Posterior vena cava (tissue), 2 donors: ENCODE results near the gene CDC73. TPM values are rescaled to one million over a fixed set of nuclear protein-coding genes. Genes with fewer than 3 reads are reported as not detected.
"Not testable (repeated sequence)": the region's sequence is repeated elsewhere in the genome, so short reads cannot be mapped to it uniquely, and the experiment has no call there.

ENCODE experiments used
- DNase-seq: peaks from one replicate; pipeline ENCODE4 v3.0.0-alpha.2; 2020; ENCODE audit warnings: low spot score
- intact Hi-C, 2 donors: fragments of 100-400 bp; cut with DNase I; formaldehyde crosslinking; loops; one replicate each; pipeline versions ENCODE4 v1.14.1 to v1.14.2; 2022 to 2023
- total RNA-seq, 2 donors: library from RNA; stranded (reverse); fragmentation: NEBNext Ultra II Directional; extraction: Animal tissue kit (Norgen Biotek cat#: 25700); gene quantifications; one replicate each; pipeline ENCODE4 v1.2.1, GENCODE V29; 2021
- donor health status: DM: yes; HTN: yes; CAD: no.
- donor health status: DM: yes; HTN: yes; CAD: no.

Gene CDC73
- total RNA-seq, 2 donors from 2014 or later: 70.0 to 79.1 TPM

DNA sequence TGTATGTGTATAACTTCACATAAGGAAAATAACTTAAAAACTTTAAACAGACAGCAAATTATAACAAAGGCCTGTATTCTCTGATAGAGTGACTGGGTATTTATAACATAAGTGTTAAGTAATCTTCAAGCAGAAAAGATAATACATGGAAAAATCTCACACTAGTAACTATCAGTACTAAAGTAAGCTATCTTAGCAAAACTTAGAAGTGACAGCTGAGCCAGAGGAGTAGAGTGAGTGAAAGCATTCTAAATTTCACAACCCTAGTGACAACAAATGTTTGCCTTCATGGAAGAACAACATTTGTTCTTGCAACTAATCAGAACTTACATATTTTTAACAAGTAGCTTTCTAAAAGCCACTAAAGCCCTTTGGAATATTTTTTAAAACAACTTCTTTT is 139.1 kb downstream of the CDC73 start:
- intact Hi-C loops: loop anchor here in 1 of 2 donors (5.0 kb wide), 1 partner anchor 124 kb away; no protein-coding TSS in a partner anchor
- no peak for DNase-seq

DNA sequence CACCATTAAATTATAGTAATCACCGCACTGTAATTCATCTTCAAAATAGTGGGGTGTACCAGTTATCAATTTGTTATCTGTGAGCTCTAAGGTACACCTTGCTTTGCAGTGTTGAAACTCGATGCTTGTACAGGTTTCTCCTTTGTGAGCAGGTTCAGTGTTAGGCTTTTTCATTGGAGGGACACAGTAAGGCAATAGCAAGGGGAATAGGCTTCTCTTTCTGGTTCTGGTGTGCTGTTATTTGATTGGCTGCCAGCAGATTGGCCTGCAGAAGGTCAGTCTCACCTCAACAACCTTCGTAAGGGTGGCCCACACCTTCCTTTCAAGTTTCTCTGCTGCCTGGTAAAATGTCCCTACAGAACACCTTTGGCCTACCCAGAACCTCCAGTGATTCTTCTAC is 140.8 kb downstream of the CDC73 start:
- DNase-seq: no peak
- intact Hi-C loops: loop anchor here in 1 of 2 donors (5.0 kb wide), 1 partner anchor 125 kb away; no protein-coding TSS in a partner anchor

DNA sequence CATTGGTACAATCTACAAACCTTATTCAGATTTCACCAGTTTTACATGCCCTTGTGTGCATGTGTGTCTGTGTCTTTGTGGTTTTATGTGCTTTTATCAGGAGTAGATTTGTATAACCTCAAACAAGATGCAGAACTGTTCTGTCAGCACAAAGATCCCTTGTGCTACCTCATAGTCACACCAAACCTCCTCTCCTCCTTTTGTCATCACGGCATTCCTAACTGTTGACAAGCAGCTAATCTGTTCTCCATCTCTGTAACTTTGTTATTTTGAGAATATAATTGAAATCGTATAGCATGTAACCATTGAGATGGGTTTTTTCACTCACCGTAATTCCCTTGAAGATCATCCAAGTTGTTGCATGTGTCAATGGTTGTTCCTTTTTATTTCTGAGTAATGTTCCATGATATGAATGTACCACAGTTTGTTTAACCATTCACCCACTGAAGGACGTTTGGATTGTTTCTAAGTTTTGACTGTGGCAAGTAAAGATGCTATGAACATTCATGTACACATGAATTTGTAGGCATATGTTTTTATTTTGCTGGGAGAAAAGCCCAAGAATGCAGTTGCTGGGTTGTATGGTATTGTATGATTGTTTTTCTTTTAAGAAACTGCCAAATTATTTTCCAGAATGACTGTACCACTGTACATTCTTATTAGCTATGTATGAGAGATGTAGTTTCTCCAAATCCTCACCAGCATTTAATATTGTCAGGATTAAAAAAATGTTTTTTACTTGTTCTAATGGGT is 142.7 kb downstream of the CDC73 start:
- intact Hi-C loops: loop anchor here in 1 of 2 donors (5.0 kb wide), 1 partner anchor 127 kb away; no protein-coding TSS in a partner anchor

DNA sequence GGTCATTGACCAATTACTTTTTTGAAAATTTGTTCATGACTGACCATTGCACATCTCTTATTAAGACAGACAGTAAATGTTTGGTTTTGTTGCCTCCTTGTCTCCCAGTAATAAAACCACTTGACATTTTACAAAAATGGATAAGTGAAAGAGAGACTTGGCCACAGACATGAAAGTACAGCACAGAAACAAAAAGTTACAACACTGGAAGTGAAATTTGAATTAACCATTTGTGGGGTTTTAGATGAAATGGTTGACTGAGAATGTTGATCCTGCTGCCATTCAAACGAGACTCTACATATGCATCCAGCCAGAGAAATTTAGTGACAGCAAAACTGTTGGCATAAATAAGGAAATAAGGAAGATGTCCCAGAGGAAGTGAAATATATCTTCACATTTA is 143.9 kb downstream of the CDC73 start:
- DNase-seq: no peak
- intact Hi-C loops: no loop called here

More for the DNA sequence above, 142.7 kb downstream of the CDC73 start:
- DNase-seq: no peak

DNA sequence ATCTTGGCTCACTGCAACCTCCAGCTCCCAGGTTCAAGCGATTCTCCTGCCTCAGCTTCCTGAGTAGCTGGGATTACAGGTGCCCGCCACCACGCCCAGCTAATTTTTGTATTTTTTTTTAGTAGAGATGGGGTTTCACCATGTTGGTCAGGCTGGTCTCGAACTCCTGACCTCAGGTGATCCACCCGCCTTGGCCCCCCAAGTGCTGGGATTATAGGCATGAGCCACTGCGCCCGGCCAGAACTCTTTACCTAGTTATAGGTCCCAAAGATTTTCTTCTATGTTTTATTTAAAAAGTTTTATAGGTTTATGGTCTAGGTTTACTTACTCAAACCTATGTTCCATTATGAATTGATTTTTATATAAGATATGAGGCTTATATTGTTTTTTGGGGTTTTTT is 145.0 kb downstream of the CDC73 start:
- intact Hi-C loops, DNase-seq: not testable (repeated sequence)

DNA sequence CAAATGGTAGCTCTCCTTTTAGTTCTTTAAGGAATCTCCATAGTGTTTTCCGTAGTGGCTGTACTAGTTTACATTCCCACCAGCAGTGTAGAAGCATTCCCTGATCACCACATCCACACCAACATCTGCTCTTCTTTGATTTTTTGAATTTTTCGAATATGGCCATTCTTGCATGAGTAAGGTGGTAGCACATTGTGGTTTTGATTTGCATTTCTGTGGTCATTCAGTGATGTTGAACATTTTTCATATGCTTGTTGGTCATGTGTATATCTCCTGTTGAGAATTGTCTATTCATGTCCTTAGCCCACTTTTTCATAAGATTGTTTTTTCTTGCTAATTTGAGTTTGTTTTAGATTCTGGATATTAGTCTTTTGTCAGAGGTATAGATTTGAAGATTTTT is 149.2 kb downstream of the CDC73 start:
- DNase-seq: no peak
- intact Hi-C loops: no loop called here

DNA sequence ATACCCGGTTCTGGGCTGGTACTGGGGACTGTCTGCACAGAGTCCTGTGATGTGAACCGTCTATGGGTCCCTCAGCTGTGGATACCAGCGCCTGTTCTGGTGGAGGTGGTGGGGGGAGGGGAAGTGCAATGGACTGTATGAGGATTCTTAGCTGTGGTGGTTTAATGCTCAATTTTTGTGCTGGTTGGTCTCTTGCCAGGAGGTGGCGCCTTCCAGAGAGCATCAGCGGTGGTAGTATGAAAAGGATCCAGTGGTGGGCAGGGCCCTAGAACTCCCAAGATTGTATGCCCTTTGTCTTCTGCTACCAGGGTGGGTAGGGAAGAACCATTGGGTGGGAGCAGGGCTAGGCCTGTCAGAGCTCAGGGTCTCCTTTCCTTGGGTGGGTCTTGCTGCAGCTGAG is 153.9 kb downstream of the CDC73 start:
- no peak for DNase-seq
- intact Hi-C loops: no loop called here

DNA sequence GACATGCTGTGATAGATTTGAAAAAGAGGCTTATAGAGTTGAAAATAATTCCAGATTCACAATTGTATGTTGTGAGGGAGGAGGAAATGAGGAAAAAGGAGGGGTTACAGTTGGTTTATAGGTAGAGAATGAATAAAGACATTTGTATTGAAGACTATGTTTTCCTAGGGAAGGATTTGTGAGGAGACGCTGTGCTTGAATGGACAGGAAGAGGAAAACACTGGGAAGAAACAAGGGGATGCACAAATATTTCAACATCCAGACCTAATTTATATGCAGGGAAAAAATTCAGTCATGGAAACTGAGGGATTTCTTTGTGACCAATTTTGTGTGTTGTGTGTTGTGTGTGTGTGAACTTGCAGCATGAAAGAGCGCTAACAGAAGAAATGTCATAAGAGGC is 157.1 kb downstream of the CDC73 start:
- intact Hi-C loops: no loop called here
- DNase-seq: no peak

DNA sequence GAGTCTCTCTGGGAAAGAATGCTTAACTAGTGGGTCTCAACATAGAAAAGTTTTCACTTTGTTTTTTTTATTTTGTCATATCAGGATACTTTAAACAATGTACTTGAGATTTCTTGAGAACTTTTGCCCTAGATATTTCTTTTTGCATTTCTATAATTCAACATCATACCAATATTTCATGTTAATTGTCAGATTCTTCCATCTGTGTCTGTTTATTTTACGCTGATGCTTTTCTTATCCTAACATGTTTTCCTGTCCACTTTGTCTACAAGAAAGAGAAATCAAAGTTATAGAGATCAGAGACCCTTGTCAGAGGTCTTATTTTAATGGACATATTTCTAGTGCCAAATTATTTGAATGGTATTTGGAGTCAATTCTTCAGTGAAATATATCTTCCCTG is 160.1 kb downstream of the CDC73 start:
- intact Hi-C loops: no loop called here

DNA sequence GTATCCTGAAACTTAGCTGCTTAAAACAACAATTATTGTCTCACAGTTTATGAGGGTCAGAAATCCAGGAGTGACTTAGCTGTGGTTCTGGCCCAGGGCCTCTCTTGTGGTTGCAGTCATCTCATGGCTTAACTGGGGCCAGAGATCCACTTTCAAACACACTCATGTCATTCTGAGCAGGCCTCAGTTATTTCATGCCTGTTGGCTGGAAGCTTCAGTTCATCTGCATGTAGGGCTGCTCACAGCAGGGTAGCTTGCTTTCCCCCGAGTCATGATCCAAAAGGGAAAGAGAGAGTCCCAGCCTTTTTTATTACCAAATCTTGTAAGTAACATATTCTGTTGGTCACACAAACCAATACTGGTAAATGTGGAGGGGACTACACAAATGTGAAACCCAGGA is 161.2 kb downstream of the CDC73 start:
- no peak for DNase-seq
- intact Hi-C loops: no loop called here

More for the DNA sequence above, 160.1 kb downstream of the CDC73 start:
- DNase-seq: no peak

DNA sequence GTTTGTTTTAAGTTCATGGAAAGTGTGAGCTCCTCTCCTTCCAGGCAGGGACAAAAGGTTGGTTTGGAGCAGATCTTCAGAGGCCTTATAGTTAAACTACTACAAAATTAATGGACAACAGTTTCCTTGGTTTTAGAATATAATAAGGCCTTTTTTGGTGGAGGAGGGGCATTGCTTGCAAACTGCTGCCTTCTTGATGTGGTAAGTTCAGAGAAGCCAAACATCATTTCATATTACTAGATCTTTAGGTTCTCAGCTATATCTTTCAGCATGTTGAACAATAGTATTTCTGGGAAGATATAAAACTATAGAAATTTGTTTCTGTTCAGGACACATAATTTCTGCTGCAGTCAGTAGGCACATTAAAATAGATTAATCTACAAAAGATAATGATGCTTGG is 162.4 kb downstream of the CDC73 start:
- DNase-seq: no peak
- intact Hi-C loops: no loop called here

DNA sequence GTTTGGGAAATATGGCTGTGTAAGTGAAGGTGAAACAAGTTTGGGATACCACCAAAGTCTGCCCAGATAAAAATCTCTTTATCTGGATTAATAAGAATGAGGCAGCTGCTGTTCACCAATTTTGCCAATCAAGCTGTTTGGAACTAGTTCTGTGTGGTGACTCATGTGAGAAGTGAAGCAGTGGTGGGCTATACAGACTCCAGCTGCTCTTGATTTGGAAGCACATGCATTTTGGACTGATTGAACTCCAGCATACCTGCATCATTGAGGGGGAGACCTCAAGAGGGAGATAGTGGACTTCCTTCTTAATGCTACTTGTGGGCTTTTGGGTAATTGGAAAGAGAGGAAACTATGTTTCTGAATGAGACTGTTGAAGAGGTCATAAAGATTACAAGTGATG is 163.8 kb downstream of the CDC73 start:
- no peak for DNase-seq
- intact Hi-C loops: no loop called here

DNA sequence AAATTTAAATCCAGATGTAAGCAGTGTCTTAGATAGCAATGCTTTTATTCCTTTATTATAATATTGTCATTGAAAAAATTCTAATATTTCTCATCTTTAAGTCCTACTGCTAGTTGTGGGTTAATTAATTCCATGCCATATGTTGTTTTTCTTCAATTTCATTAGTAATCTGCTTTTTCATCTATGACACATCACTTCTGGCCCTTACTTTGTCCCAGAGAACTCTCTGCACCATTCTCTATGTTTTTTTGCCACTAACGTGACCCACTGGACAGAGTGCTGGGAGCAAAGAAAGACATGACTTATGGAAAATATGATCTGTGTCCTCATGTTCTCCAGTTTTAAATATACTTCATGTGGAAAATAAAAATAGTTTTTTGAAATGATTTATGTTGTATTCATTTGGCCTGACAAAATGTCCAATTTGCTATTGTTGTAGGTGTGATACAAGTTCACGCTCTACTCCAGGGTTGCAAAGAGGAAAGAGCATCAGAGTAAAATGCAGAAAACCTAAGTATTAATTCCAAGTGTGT is 166.8 kb downstream of the CDC73 start:
- intact Hi-C loops, DNase-seq: not testable (repeated sequence)

DNA sequence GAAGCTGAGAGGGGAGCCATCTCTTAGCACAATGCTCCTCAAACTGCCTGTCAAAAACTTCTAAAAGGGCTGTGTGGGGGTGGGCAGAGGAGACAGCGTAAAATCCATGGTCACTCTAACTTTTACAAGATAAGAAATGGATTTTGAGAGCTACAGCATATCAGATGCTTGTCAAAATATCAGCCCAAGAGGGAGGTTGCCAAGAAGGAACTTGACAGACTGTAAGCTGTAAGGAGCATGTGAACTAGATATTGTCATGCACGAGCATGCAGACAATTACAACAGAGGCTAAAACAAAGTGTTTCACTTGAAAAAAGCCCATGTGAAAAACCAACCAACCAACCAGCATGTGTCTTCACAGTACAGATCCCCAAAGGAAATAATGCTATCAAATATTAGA is 171.9 kb downstream of the CDC73 start:
- intact Hi-C loops: no loop called here
- no peak for DNase-seq

DNA sequence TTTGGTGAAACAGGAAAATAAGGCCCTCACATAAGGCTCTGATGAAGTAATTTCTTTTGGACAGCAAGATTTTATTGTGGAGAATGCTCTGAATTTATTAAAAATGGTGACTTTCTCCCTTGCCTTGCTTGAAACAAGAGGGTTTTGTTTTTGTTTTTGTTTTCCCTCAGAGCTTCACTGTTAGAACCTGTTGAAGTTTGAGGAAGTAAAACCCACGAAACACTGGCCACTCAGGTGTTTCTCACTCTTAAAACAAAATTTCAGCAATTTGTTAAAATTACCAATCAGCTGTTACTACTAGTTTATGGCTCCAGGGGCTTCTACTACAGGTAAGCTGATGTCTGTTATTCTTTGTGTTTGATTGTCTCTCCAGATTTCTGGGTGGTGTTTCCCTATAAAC is 177.2 kb downstream of the CDC73 start:
- DNase-seq: no peak
- intact Hi-C loops: no loop called here

DNA sequence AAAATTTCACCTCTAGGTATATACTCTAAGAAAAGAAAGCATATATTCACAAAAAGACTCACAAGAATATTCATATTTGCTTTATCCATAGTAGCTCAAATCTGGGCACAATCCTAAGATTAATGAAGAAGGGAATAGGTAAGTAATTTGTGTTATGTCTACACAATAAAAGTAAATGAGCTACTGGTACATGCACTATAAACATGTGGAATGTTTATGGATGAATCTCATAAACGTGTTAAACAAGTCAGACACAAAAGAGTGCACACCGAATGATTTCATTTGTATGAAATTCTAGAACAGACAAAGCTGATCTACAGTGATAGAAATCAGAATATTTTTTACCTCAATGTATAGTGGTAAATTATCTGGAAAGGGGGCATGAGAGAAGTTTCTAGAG is 179.9 kb downstream of the CDC73 start:
- intact Hi-C loops: no loop called here
- DNase-seq: no peak

DNA sequence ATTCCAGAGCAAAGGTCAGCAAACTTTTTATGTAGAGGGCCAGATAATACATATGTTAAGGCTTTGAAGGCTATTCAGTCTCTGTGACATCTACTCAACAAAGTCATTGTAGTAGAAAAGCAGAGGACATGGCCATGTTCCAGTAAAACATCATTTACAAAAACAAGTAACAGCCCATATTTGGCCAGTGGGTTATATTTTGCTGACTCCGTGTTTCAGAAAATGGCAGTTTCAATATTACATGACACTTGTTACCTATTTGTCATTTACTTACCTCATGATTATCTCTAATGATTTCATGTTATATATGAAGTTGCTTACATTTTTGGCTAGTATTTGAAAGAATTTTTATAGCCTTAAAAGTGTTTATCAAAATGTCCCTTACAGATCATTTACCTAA is 182.0 kb downstream of the CDC73 start:
- DNase-seq: no peak
- intact Hi-C loops: no loop called here
